MM.1S (cell line): ENCODE data around the gene MACROD2.
"Not testable (repeated sequence)": the region's sequence is repeated elsewhere in the genome, so short reads cannot be mapped to it uniquely, and the experiment has no call there.

ENCODE experiments used
- CTCF ChIP-seq: fragments of 300-600 bp; sonication (generic); IDR thresholded peaks from 2 replicates; pipeline ENCODE4 v1.5.1; 2016; ENCODE audit warnings: antibody characterized with exemption, low read length, mixed read lengths
- EZH2 ChIP-seq: fragments of 300-600 bp; sonication (generic); optimal IDR thresholded peaks from 2 replicates; pipeline ENCODE3; 2017; ENCODE audit warnings: low read depth, mild to moderate bottlenecking, antibody characterized with exemption, low read length, mixed read lengths

DNA sequence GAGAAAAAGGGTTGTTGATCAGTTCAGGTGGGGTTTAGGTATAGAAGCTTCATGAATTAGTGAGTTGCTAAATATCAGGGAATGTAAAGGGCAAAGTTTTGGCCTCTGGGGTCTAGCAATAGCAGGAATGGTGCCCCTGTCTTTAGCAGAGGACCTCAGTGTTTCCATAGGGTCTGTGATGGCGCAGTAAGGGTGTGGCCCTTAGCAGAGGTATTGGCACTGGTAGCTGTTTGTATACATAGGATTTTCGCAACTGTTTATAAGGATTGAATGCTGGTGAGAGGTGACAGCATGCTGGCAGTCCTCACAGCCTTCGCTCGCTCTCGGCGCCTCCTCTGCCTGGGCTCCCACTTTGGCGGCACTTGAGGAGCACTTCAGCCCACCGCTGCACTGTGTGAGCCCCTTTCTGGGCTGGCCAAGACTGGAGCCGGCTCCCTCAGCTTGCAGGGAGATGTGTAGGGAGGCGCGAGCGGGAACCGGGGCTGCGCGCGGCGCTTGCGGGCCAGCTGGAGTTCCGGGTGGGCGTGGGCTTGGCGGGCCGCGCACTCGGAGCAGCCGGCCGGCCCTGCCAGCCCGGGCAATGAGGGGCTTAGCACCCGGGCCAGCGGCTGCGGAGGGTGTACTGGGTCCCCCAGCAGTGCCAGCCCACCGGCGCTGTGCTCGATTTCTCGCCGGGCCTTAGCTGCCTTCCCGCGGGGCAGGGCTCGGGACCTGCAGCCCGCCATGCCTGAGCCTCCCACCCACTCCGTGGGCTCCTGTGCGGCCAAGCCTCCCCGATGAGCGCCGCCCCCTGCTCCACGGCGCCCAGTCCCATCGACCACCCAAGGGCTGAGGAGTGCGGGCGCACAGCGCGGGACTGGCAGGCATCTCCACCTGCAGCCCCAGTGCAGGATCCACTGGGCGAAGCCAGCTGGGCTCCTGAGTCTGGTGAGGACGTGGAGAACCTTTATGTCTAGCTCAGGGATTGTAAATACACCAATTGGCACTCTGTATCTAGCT is 231.0 kb downstream of the MACROD2 start:
- TF ChIP-seq CTCF, EZH2: not testable (repeated sequence)
